Measurements from ENCODE around the gene BRD3OS.
A peak's percentile ranks its signal among the peaks of the same experiment; 100 is the strongest.

The BRD3OS gene

GRCh38 chr9:134024828-134025605 lies at the start of gene BRD3OS:
Gene BRD3OS, plus strand, starts transcription at chr9:134025481. Its CDS starts 1,267 bp downstream, at chr9:134026748.
- peak; percentile 74 to 87 (median 84) for DNase-seq (ENCODE audit: low read depth in 3 of 3)

GRCh38 chr9:133975511-133975910 lies 49.8 kb upstream of the BRD3OS start:
- no peak for DNase-seq (ENCODE audit: low read depth in 3 of 3)

GRCh38 chr9:133976191-133976861 lies 49.0 kb upstream of the BRD3OS start:
- DNase-seq (ENCODE audit: low read depth in 3 of 3): no peak

- DNase-seq (ENCODE audit: low read depth in 3 of 3): no peak
Observed at GRCh38 chr9:133976887-133977286, 48.4 kb upstream of the BRD3OS start.

- DNase-seq (ENCODE audit: low read depth in 3 of 3): no peak
Observed at GRCh38 chr9:133977421-133978201, 47.7 kb upstream of the BRD3OS start.

GRCh38 chr9:133978226-133978898 lies 46.9 kb upstream of the BRD3OS start:
- DNase-seq (ENCODE audit: low read depth in 3 of 3): no peak

- no peak for DNase-seq (ENCODE audit: low read depth in 3 of 3)
Observed at GRCh38 chr9:133978899-133979272, 46.4 kb upstream of the BRD3OS start.

DNA sequence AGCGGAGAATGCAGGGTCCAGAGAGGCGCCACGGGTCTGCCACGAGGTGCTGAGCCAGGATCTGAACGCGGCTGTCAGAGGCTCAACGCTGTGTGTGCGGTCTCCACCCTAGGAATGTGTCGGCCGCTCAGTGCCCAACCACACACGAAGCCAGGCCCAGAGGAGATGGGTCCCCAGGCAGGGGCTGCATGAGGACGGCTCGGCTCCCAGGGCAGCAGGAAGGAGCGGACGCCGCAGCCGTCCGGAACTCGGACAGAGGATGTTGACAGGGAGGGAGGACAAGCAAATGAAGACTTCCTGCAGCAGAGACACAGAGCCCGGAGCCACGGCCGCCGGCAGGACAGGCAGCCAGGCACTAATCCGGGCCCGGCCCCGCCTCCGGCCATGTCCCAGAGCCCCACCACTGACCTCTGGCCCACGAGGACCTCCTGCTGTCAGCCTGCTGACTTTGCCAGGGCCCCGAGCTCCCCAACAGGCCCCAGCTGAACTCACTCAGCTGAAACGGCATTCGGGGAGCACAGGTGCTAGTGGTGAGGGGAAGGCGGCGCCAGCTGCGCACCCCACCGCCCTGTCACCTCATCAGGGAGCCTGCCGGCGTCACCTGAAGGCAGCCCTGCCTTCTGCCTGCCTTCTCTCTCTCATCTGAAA lies 45.9 kb upstream of the BRD3OS start:
- no peak for DNase-seq (ENCODE audit: low read depth in 3 of 3)

GRCh38 chr9:133979921-133980863 lies 45.1 kb upstream of the BRD3OS start:
- DNase-seq (ENCODE audit: low read depth in 3 of 3): no peak

GRCh38 chr9:133980864-133981588 lies 44.3 kb upstream of the BRD3OS start:
- DNase-seq (ENCODE audit: low read depth in 3 of 3): no peak

GRCh38 chr9:133981589-133981957 lies 43.7 kb upstream of the BRD3OS start:
- DNase-seq (ENCODE audit: low read depth in 3 of 3): no peak

- no peak for DNase-seq (ENCODE audit: low read depth in 3 of 3)
Observed at GRCh38 chr9:133981958-133982681, 43.2 kb upstream of the BRD3OS start.

DNA sequence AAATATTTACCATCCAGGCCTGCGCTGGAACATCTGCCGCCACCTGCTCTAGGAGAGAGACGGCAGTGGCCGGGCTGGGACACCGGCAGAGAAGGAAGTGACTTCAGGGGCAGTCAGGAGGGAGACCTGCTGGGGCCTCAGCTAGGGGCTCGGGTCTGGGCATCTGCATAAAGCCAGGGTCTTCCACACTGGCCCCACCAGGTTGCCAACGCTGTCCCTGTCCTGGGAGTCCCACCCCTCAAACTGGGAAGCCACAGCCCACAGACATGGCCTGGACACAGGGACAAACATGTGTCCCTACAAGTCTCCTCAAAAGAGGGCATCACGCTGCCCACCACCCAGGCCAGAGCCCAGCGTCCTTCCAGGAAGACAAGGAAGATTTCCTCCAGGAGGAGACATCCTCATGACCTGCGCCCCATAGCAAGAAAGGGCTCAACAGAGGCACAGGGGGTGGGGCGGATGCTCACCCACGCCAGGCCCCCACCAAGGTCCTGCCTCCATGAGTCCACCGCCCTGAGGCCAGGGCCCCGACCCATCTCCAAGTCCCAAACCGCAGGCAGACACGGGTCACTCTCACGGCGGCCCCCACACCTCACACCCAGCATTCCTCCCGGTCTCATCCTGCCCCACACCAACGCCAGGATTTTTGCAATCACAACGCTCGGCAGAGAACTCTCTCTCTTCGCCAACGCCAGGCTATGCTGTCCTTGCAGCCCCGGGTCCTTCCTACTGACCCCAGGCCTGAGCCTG lies 42.1 kb upstream of the BRD3OS start:
- no peak for DNase-seq (ENCODE audit: low read depth in 3 of 3)

DNA sequence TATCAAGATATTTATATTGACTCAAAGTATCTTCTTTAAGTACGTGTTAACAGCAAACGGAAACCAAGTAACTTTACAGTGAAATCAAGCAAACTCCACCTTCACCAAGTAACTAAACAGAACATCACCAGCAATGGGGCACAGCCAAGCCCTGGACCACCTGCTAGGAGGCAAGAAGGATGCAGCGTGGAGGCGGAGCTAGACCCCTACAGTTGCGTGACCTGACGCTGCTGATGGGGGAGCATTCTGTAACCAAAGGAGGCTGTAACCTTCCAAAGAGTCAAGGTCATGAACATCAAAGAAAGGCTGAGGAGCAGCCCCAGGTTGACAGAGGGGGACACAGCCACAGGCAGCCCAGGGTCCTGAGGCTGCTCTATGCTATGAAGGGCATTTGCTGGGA lies 39.2 kb upstream of the BRD3OS start:
- no peak for DNase-seq (ENCODE audit: low read depth in 3 of 3)

DNA sequence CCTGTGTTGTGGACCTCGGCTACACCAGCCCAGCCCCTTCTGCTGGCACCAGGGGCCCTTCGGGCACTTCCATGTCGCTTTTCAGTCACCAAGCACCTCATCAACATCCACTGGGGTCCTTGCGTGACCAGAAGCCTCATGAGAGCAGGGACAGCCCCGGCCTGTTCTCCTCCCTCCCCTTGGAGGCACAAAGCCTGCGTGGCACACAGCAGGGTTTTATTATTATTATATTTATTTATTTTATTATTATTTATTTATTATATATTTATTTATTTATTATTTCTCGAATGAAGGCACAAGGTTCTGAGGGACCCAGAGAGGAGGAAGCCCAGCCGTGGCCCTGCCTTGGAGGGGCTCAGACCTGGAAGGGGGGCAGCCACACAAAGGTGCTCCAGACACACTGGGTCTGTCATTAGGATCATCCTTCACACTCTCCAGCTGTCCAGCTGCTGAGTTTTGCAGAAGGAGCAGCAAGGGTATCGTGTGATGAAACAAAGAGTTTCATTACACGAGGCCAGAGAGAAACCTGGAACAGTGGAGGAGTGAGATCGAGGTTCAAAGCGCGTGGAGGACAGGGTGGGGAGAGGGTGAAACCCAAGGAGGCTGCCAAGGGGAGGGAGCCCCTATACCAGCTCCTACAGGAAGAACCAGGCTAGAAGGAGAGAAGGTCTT lies 38.4 kb upstream of the BRD3OS start:
- DNase-seq (ENCODE audit: low read depth in 3 of 3): no peak

- DNase-seq (ENCODE audit: low read depth in 3 of 3): no peak
Observed at GRCh38 chr9:133987446-133987788, 37.9 kb upstream of the BRD3OS start.

DNA sequence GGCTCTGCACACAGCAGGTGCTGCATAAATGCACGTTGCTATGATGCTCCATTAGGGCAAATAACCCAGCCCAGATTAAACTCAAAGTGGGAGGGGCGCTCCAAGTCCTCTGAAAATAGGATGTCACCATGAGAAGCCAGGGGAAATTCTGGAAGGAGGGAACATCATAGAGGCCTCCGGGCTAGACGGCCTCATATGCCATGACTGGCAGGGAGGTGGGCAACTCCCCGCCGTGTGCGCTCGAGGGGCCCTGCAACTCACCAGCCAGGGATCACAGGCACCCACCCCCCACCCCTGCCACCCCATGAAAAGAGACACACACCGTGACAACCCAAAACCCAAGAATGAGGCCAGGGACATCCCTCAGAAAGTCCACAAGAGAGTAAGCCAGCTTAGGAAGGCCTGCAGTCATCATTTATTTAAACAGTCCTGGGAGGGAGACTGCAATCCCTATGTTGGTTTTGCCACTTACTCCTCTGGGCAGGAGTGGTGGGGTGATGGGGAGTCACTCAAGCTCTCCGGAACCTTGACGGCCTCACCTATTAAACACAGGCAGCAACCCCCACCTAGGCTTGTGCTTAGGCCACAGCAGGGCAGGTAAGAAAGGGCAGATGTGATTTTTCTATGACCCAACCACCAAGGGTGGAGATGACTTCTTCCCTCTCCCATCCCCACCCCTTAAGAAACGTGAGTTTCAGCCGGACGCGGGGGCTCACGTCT lies 37.2 kb upstream of the BRD3OS start:
- no peak for DNase-seq (ENCODE audit: low read depth in 3 of 3)
